GM12891 (cell line): ENCODE measurements around the gene TAB2.

ENCODE experiments used
- POLR2A ChIP-seq: IDR thresholded peaks from 2 replicates; pipeline ENCODE4 v1.6.1; 2011; ENCODE audit warnings: low read depth, low read length, control low read depth
- POLR2AphosphoS5 ChIP-seq: IDR thresholded peaks from 2 replicates; pipeline ENCODE4 v1.6.1; 2011; ENCODE audit warnings: low read depth, low read length, control low read depth
- POU2F2 ChIP-seq: IDR thresholded peaks from 2 replicates; pipeline ENCODE4 v1.6.1; 2011; ENCODE audit warnings: low read depth, mild to moderate bottlenecking, control low read depth, low read length, moderate library complexity
- SPI1 ChIP-seq: IDR thresholded peaks from 2 replicates; pipeline ENCODE4 v1.6.1; 2011; ENCODE audit warnings: low read depth, low read length, control low read depth
- TAF1 ChIP-seq: IDR thresholded peaks from 2 replicates; pipeline ENCODE4 v1.6.1; 2011; ENCODE audit warnings: low read depth, low read length, control low read depth

GRCh38 chr6:149273318-149273717 lies 44.2 kb upstream of the TAB2 start:
- TF ChIP-seq POLR2AphosphoS5 (no peak), POU2F2 (no peak), TAF1 (no peak), POLR2A (no peak), SPI1 (peak; percentile 86)
